Limb (tissue), 2 donors: ENCODE data around the gene BTG2.

ENCODE experiments used
- DNase-seq, 2 donors: peaks; one replicate each; pipeline ENCODE4 v3.0.0-alpha.2; 2016; ENCODE audit errors: extremely low spot score in 2 of 2

Gene BTG2

GRCh38 chr1:203316626-203317093, 11.3 kb downstream of the BTG2 start:
- DNase-seq = no peak

GRCh38 chr1:203317429-203318228, 12.3 kb downstream of the BTG2 start:
- no peak for DNase-seq

GRCh38 chr1:203318229-203318517, 12.9 kb downstream of the BTG2 start:
- no peak for DNase-seq

GRCh38 chr1:203320591-203321272, 15.4 kb downstream of the BTG2 start:
- peak; percentile 34 to 65 for DNase-seq

GRCh38 chr1:203321273-203322052, 16.1 kb downstream of the BTG2 start:
- no peak for DNase-seq

- no peak for DNase-seq
Observed at GRCh38 chr1:203322500-203323179, 17.3 kb downstream of the BTG2 start.

- no peak for DNase-seq
Observed at GRCh38 chr1:203323587-203323986, 18.3 kb downstream of the BTG2 start.

GRCh38 chr1:203324105-203325025, 19.0 kb downstream of the BTG2 start:
- no peak for DNase-seq

GRCh38 chr1:203325026-203325417, 19.7 kb downstream of the BTG2 start:
- no peak for DNase-seq

- peak; percentile 47 to 80 for DNase-seq
Observed at GRCh38 chr1:203325418-203326091, 20.2 kb downstream of the BTG2 start.

GRCh38 chr1:203326830-203327683, 21.7 kb downstream of the BTG2 start:
- peak; percentile 90 to 95 for DNase-seq

GRCh38 chr1:203327684-203328457, 22.6 kb downstream of the BTG2 start:
- DNase-seq = peak in 1 of 2 donors; percentile 58

- DNase-seq = no peak
Observed at GRCh38 chr1:203328714-203329122, 23.4 kb downstream of the BTG2 start.

- DNase-seq = no peak
Observed at GRCh38 chr1:203331224-203331623, 25.9 kb downstream of the BTG2 start.

GRCh38 chr1:203335503-203335902, 30.2 kb downstream of the BTG2 start:
- no peak for DNase-seq

GRCh38 chr1:203336097-203336496, 30.8 kb downstream of the BTG2 start:
- no peak for DNase-seq

GRCh38 chr1:203338335-203339036, 33.2 kb downstream of the BTG2 start:
- peak; percentile 49 to 60 for DNase-seq
